DOHH2 (cell line): Measurements from ENCODE around the gene STIP1.

Experiments
- H3F3A ChIP-seq: fragments of 200-600 bp; sonication (generic), shearing (Covaris generic); 2 replicates; pipeline ENCODE4 v1.6.0; 2016; ENCODE audit warnings: antibody characterized with exemption, mild to moderate bottlenecking; ENCODE audit not compliant: control insufficient read depth, insufficient read depth
- H3K27ac ChIP-seq: fragments of 200-600 bp; sonication (generic); 2 replicates; pipeline ENCODE4 v1.5.1; 2014; ENCODE audit warnings: low read depth, mild to moderate bottlenecking, low read length, moderate library complexity
- H3K27me3 ChIP-seq: fragments of 200-600 bp; sonication (generic); 2 replicates; pipeline ENCODE4 v1.6.1; 2014; ENCODE audit warnings: mild to moderate bottlenecking, low read length, mixed read lengths; ENCODE audit not compliant: control insufficient read depth
- H3K36me3 ChIP-seq: fragments of 200-600 bp; sonication (generic); 2 replicates; pipeline ENCODE4 v1.6.1; 2014; ENCODE audit warnings: mild to moderate bottlenecking, low read length, moderate library complexity, mixed read lengths; ENCODE audit not compliant: control insufficient read depth
- H3K4me1 ChIP-seq: fragments of 200-600 bp; sonication (generic); 2 replicates; pipeline ENCODE4 v1.6.1; 2014; ENCODE audit warnings: mild to moderate bottlenecking, low read length, mixed read lengths; ENCODE audit not compliant: control insufficient read depth
- H3K4me2 ChIP-seq: fragments of 200-600 bp; sonication (generic); 2 replicates; pipeline ENCODE4 v1.6.0; 2014; ENCODE audit warnings: mild to moderate bottlenecking, low read length, moderate library complexity
- H3K4me3 ChIP-seq: fragments of 200-600 bp; sonication (generic); 2 replicates; pipeline ENCODE4 v1.5.1; 2014; ENCODE audit warnings: mild to moderate bottlenecking, low read length, mixed read lengths
- H3K79me2 ChIP-seq: fragments of 200-600 bp; sonication (generic); 2 replicates; pipeline ENCODE4 v1.6.1; 2014; ENCODE audit warnings: mild to moderate bottlenecking, low read length, mixed read lengths; ENCODE audit not compliant: control insufficient read depth
- H3K9me2 ChIP-seq: fragments of 200-600 bp; sonication (generic); replicated peaks from 2 replicates; pipeline ENCODE4 v1.6.1; 2014; ENCODE audit warnings: mild to moderate bottlenecking, low read length, mixed read lengths; ENCODE audit not compliant: control insufficient read depth
- H3K9me3 ChIP-seq: fragments of 200-600 bp; sonication (generic); 2 replicates; pipeline ENCODE4 v1.6.1; 2014; ENCODE audit warnings: antibody characterized with exemption, low read length, mixed read lengths; ENCODE audit not compliant: control insufficient read depth, insufficient read depth
- H4K20me1 ChIP-seq: fragments of 200-600 bp; sonication (generic); 2 replicates; pipeline ENCODE4 v1.6.0; 2014; ENCODE audit warnings: low read depth, mild to moderate bottlenecking, antibody characterized with exemption, low read length, moderate library complexity; ENCODE audit not compliant: control insufficient read depth, insufficient read depth
- EZH2phosphoT487 ChIP-seq: fragments of 200-600 bp; sonication (generic); IDR thresholded peaks from 2 replicates; pipeline ENCODE4 v1.6.1; 2017; ENCODE audit warnings: borderline replicate concordance, mild to moderate bottlenecking, antibody characterized with exemption, low read length, moderate library complexity, mixed read lengths
- TF ChIP-seq, protein P1 (sequence below): fragments of 200-600 bp; sonication (generic); IDR thresholded peaks from one replicate; pipeline ENCODE4 v1.5.1; 2014; ENCODE audit warnings: antibody characterized with exemption, mild to moderate bottlenecking, low read depth, low read length; ENCODE audit not compliant: poor library complexity, severe bottlenecking

The STIP1 gene

DNA sequence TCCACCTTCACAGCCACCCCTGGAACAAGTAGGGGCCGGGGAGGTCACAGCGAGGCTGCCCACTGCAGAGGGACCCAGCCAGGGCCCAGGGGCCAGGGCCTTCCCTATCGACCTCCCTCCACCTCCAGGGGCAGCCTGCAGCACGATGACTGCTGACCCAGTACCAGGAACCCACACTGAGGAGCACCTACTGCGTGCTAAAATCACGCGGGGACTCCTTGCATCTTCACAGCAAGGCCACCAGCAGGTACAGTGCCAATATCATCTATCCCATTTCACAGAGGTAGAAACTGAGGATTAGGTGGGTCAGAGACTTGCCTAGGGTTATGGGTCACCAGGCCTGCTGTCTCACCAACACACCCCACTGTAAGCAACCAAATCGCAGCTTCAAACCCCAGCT, 34.6 kb upstream of the STIP1 start:
- no peak overlapping the region for H3K4me2 ChIP-seq
- no peak overlapping the region for H3K4me3 ChIP-seq
- H3K36me3 ChIP-seq: no peaks in the 10 kb centered on the region
- no peak overlapping the region for H3K27ac ChIP-seq
- H3K9me3 ChIP-seq: no peaks in the 10 kb centered on the region
- no peaks in the 10 kb centered on the region for H4K20me1 ChIP-seq
- H3K4me1 ChIP-seq: no peaks in the 10 kb centered on the region
- no peak for TF ChIP-seq EZH2phosphoT487
- TF ChIP-seq, protein P1, sequence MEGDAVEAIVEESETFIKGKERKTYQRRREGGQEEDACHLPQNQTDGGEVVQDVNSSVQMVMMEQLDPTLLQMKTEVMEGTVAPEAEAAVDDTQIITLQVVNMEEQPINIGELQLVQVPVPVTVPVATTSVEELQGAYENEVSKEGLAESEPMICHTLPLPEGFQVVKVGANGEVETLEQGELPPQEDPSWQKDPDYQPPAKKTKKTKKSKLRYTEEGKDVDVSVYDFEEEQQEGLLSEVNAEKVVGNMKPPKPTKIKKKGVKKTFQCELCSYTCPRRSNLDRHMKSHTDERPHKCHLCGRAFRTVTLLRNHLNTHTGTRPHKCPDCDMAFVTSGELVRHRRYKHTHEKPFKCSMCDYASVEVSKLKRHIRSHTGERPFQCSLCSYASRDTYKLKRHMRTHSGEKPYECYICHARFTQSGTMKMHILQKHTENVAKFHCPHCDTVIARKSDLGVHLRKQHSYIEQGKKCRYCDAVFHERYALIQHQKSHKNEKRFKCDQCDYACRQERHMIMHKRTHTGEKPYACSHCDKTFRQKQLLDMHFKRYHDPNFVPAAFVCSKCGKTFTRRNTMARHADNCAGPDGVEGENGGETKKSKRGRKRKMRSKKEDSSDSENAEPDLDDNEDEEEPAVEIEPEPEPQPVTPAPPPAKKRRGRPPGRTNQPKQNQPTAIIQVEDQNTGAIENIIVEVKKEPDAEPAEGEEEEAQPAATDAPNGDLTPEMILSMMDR: no peak
- H3K9me2 ChIP-seq: no peaks in the 10 kb centered on the region
- H3K79me2 ChIP-seq: no peaks in the 10 kb centered on the region
- no peaks in the 10 kb centered on the region for H3K27me3 ChIP-seq
- H3F3A ChIP-seq: no peaks in the 10 kb centered on the region

DNA sequence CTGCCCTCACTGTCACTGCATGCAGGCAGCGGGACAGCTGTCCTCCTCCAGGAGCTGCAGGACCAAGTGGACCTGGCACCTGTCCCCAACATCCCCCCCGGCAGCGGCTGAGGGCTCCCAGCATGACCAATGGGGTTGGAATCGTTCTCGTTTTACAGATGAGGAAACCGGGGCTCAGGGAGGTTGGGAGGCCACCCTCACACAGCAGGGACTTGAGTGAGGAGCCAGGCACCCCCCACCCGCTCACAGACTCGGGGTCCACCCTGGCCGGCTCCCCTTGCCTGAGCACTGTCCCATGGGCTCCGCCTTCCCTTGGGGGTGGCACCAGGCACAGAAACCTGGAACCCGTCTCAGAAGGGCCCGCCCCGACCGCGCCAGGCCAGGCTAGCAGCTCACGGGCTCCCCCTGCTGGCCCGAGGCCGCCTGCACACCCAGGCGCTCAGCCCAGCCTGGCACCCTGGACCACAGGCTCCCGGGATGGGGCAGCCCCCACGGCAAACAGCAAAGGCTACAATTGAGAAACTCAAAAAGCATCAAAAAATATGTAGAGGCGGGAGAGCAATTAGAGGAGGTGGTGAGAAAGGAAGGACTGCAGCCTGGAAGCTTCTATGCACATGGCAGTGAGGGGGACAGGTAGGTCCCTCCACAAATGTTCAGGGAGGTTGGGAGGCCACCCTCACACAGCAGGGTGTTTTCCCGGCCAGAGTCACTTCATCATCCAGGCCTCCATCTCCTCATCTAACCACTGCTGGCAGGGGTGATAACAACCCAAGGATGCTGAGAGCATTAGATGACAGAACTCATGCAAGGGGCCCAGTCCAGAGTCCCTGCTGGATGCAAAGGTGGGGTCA, 32.9 kb upstream of the STIP1 start:
- TF ChIP-seq, protein P1: peak; percentile 99
- TF ChIP-seq EZH2phosphoT487: no peak
- Histone ChIP-seq H3K9me2 (no peaks in the 10 kb centered on the region), H3F3A (no peaks in the 10 kb centered on the region), H3K27me3 (no peaks in the 10 kb centered on the region), H3K36me3 (no peaks in the 10 kb centered on the region), H3K27ac (no peak overlapping the region), H3K4me1 (no peaks in the 10 kb centered on the region), H4K20me1 (no peaks in the 10 kb centered on the region), H3K9me3 (no peaks in the 10 kb centered on the region), H3K4me2 (no peak overlapping the region), H3K4me3 (no peak overlapping the region), H3K79me2 (no peaks in the 10 kb centered on the region)

DNA sequence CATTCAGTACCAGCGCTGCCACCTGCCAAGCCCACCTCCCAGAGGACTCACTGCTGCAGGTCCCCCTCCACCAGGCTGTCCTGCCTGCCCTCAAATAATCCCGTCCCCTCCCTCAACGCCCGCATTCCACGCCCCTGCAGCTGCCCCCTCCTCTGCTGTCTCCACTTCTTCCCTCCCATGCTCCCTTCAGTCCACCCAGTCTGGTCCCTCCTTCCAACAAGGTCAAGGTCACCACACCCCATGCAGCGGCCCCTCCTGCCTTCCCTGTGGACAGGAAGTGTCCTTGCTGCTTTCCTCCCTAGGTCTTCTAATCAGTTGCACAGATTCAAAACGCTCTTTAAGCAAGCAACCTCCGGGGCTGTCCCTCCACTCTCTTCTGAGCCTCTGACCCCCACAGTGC, 32.2 kb upstream of the STIP1 start:
- Histone ChIP-seq H3K4me3 (no peak overlapping the region), H3K27ac (no peak overlapping the region), H3K4me2 (no peak overlapping the region), H3K27me3 (no peaks in the 10 kb centered on the region), H3K79me2 (no peaks in the 10 kb centered on the region), H3K9me3 (no peaks in the 10 kb centered on the region), H4K20me1 (no peaks in the 10 kb centered on the region), H3K36me3 (no peaks in the 10 kb centered on the region), H3F3A (no peaks in the 10 kb centered on the region), H3K9me2 (no peaks in the 10 kb centered on the region), H3K4me1 (no peaks in the 10 kb centered on the region)
- no peak for TF ChIP-seq EZH2phosphoT487

DNA sequence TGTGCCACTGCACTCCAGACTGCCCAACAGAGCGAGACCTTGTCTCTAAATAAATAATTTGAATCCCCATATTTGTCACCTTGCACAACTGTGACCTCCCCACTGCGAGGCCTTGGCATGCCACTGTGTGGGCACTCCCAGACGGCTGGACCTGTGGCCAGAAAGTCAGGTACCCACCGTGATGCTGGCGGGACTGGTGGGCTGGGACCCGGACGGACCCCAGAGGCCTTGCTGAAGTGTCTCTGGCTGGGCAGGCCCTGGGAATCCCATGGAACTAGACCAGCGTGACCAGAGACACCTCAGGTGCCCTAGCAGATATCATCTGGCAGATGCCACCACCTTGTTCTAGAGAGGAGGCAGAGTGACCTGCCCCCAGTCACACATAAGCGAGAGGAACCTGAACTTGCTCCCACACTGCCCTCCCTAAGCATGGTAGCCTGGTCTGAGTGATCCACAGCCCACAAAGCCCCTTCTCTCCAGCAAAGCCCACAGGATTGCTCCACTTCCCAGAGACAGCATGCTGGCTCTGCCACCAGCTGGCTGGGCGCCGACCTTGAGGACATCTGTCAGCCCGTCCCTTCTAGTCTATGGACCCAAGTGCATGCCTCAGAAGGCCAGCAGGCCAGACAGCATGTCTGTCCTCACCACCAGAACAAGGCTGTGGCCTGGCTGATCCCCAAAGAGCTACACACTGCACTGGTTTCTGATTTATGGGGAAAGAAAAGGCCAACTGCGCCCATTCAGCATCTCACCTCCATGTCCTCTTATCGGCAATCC, 29.5 kb upstream of the STIP1 start:
- no peaks in the 10 kb centered on the region for H3F3A ChIP-seq

More for the DNA sequence above, 29.5 kb upstream of the STIP1 start:
- Histone ChIP-seq H3K27ac (no peak overlapping the region), H3K4me1 (no peaks in the 10 kb centered on the region), H3K4me3 (no peak overlapping the region), H3K9me3 (no peaks in the 10 kb centered on the region), H3K4me2 (no peak overlapping the region), H3K36me3 (no peaks in the 10 kb centered on the region), H3K27me3 (no peaks in the 10 kb centered on the region), H3K9me2 (no peaks in the 10 kb centered on the region), H3K79me2 (no peaks in the 10 kb centered on the region), H4K20me1 (no peaks in the 10 kb centered on the region)
- no peak for TF ChIP-seq EZH2phosphoT487
- TF ChIP-seq, protein P1: no peak
